Glutamatergic neuron (in vitro differentiated cells): ENCODE results near the gene TPRG1. TPM values are rescaled to one million over a fixed set of nuclear protein-coding genes. Genes with fewer than 3 reads are reported as not detected.

Source experiments
- DNase-seq: peaks from one replicate; pipeline ENCODE4 v3.0.0; 2022
- H3K27ac Mint-ChIP-seq: one replicate; pipeline ENCODE4 v1.8.0; 2020; ENCODE audit warnings: mild to moderate bottlenecking, mixed read lengths, inconsistent platforms; ENCODE audit not compliant: unreplicated experiment
- H3K27me3 Mint-ChIP-seq: one replicate; pipeline ENCODE4 v1.8.0; 2020; ENCODE audit warnings: mild to moderate bottlenecking, moderate library complexity, mixed read lengths, inconsistent platforms; ENCODE audit not compliant: unreplicated experiment
- H3K36me3 Mint-ChIP-seq: one replicate; pipeline ENCODE4 v1.8.0; 2020; ENCODE audit warnings: mild to moderate bottlenecking, mixed read lengths, inconsistent platforms; ENCODE audit not compliant: unreplicated experiment
- H3K4me1 Mint-ChIP-seq: one replicate; pipeline ENCODE4 v1.8.0; 2020; ENCODE audit warnings: mild to moderate bottlenecking, low read depth, mixed read lengths, inconsistent platforms; ENCODE audit not compliant: unreplicated experiment
- H3K4me3 Mint-ChIP-seq: one replicate; pipeline ENCODE4 v1.8.0; 2020; ENCODE audit warnings: mild to moderate bottlenecking, mixed read lengths, inconsistent platforms; ENCODE audit not compliant: unreplicated experiment
- H3K9me3 Mint-ChIP-seq: one replicate; pipeline ENCODE4 v1.8.0; 2020; ENCODE audit warnings: mild to moderate bottlenecking, moderate library complexity, mixed read lengths, inconsistent platforms; ENCODE audit not compliant: unreplicated experiment
- total RNA-seq: library from RNA; stranded (reverse); fragmentation: NEBNext Ultra II Directional; extraction: Animal tissue kit (Norgen Biotek cat#: 25700); gene quantifications from one replicate; pipeline ENCODE4 v1.2.1, GENCODE V29; 2021; ENCODE audit not compliant: unreplicated experiment
- TF ChIP-seq, protein P1 (sequence below): fragments of 200-600 bp; sonication (generic); IDR thresholded peaks from one replicate; pipeline ENCODE4 v1.5.0; 2021; ENCODE audit not compliant: partially characterized antibody, unreplicated experiment

The TPRG1 gene
- total RNA-seq, 1 donor from 2014 or later = 1.3 TPM

DNA sequence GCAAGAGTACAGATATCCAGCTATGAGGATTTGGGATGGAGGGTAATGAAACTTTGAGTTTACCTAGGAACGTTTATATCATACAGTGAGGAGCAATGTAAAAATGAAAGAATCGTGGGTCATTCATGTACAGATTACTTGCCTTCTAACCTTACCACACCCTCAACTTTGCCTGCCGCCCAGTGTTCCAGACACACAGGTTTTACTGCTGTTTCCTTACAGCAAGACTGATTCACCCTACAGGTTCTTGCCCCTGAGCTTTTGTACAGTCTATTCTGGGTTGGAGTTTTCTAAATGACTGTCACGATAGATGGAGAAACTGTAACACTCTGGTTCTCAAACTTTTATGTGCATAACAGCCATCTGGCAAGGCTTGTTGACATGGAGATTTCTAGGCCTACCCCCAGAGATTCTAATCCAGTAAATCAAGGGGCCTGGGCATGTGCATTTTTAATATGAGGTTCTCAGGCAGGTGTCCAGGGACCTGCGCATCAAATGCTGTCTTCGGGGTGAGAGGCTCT, 6.6 kb upstream of the TPRG1 start:
- TF ChIP-seq, protein P1, sequence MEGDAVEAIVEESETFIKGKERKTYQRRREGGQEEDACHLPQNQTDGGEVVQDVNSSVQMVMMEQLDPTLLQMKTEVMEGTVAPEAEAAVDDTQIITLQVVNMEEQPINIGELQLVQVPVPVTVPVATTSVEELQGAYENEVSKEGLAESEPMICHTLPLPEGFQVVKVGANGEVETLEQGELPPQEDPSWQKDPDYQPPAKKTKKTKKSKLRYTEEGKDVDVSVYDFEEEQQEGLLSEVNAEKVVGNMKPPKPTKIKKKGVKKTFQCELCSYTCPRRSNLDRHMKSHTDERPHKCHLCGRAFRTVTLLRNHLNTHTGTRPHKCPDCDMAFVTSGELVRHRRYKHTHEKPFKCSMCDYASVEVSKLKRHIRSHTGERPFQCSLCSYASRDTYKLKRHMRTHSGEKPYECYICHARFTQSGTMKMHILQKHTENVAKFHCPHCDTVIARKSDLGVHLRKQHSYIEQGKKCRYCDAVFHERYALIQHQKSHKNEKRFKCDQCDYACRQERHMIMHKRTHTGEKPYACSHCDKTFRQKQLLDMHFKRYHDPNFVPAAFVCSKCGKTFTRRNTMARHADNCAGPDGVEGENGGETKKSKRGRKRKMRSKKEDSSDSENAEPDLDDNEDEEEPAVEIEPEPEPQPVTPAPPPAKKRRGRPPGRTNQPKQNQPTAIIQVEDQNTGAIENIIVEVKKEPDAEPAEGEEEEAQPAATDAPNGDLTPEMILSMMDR = no peak
- no peaks in the 10 kb centered on the region for H3K9me3 Mint-ChIP-seq
- H3K36me3 Mint-ChIP-seq = no peaks in the 10 kb centered on the region
- H3K4me3 Mint-ChIP-seq = no peak overlapping the region
- no peak for DNase-seq
- no peak overlapping the region for H3K27ac Mint-ChIP-seq
- no peaks in the 10 kb centered on the region for H3K4me1 Mint-ChIP-seq
- H3K27me3 Mint-ChIP-seq = no peaks in the 10 kb centered on the region

DNA sequence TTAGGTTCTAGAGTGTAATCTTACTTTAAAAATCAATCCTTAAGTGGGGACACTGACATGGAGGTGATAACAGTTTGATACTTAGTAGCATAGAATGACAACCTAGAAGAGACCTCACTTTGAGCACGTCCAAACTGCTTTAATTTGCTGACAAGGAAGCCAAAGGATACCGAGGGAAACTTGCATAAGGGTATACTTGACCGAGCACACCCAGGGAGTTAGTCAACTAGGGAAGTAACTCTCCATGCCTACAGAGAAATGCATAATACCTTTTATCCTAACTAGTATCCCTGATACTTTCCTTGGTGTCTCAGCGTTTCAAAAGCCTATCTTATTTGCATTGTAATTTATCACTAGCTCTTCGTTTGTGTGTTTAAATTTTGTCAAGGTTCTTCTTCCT, 5.5 kb upstream of the TPRG1 start:
- TF ChIP-seq, protein P1 = no peak
- DNase-seq = no peak
- H3K36me3 Mint-ChIP-seq = no peaks in the 10 kb centered on the region
- H3K27ac Mint-ChIP-seq = no peak overlapping the region
- H3K4me3 Mint-ChIP-seq = no peak overlapping the region
- no peaks in the 10 kb centered on the region for H3K4me1 Mint-ChIP-seq
- H3K27me3 Mint-ChIP-seq = no peaks in the 10 kb centered on the region
- no peaks in the 10 kb centered on the region for H3K9me3 Mint-ChIP-seq

DNA sequence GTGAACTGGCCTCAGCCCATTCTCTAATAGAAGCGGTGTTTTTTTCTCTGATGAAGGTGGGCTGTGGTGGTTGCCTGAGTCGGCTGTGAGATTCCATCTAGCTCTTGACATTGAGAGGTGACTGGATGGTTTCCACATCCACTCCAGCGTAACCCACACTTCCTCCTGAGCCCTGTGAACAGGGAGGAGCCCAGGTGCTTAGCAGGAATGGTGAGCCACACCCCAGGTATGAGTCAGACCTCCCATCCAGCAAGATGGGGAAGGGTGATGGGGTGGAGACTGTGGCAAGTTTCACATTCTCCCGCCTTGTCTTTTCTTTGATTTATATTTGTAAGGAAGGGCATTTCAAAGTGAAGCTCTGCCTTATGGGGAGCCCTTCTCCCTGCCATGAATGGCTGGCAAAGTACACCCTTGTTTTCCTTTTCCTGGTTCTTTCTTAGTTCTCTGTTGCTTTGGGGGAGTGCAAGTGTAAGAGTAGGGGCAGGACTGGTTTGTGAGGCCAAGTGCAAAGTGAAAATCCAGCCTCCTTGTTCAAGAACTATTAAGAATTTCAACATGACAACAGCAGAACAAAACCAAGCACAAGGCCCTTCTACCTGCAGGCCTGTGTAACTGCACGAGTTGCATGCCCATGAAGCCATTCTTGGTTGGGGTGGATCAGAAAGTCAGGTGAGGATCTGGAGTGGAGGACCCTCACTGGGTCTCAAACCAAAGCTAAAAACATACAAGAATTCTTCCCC, 4.6 kb upstream of the TPRG1 start:
- Mint-ChIP-seq H3K4me3 (no peak overlapping the region), H3K27me3 (no peaks in the 10 kb centered on the region), H3K9me3 (no peaks in the 10 kb centered on the region), H3K4me1 (no peaks in the 10 kb centered on the region), H3K27ac (no peak overlapping the region), H3K36me3 (no peaks in the 10 kb centered on the region)
- DNase-seq = no peak
- TF ChIP-seq, protein P1 = no peak

DNA sequence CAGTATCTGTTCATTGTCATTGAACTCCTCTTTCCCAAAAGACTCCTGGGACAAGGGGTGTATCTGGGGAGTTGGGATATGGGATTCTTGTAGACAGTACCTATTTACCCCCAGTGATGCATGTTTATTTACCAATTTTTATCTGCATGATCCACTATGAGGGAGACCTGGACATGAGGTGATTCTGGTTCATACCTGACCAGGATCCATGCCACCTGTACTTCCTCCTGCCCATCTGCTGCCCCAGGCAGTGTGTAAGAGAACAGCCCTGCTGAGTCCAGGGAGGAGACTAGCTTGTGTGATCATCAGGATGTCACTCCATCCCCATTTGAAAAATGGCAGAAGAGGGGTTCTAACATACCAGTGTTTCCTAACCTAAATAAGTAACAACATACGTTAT, 3.1 kb upstream of the TPRG1 start:
- Mint-ChIP-seq H3K36me3 (no peaks in the 10 kb centered on the region), H3K4me3 (no peak overlapping the region), H3K27me3 (no peaks in the 10 kb centered on the region), H3K27ac (no peak overlapping the region), H3K4me1 (no peaks in the 10 kb centered on the region), H3K9me3 (no peaks in the 10 kb centered on the region)
- TF ChIP-seq, protein P1 = no peak
- no peak for DNase-seq

DNA sequence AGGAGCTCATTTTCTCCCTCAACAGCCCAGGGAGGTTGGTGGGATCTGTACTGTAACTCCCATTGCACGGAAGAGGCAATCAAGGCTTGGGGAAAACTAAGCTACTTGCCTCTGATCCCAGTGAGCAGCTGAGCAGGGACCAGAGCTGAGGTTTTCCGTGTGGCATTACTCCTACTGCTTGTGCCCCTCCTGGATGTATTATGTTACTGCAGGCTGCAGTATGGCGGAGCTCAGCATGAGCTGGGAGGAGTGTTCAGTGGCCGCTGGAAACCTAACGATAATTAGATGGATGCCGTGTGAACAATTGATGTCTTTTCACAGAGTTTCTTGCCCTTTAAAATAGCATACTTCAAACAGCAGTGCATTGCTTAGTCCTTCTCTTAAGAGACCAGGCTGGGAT, 2.0 kb upstream of the TPRG1 start:
- Mint-ChIP-seq H3K4me1 (no peaks in the 10 kb centered on the region), H3K36me3 (no peaks in the 10 kb centered on the region), H3K9me3 (no peaks in the 10 kb centered on the region), H3K27ac (no peak overlapping the region), H3K4me3 (no peak overlapping the region), H3K27me3 (no peaks in the 10 kb centered on the region)
- no peak for DNase-seq
- TF ChIP-seq, protein P1 = peak; percentile 64
